ELF-1 (cell line): ENCODE results near the gene CDR2.

Experiments
- DNase-seq: peaks from one replicate; pipeline ENCODE4 v3.0.0-alpha.2; 2016; ENCODE audit warnings: low read depth, low spot score

CDR2 gene

DNA sequence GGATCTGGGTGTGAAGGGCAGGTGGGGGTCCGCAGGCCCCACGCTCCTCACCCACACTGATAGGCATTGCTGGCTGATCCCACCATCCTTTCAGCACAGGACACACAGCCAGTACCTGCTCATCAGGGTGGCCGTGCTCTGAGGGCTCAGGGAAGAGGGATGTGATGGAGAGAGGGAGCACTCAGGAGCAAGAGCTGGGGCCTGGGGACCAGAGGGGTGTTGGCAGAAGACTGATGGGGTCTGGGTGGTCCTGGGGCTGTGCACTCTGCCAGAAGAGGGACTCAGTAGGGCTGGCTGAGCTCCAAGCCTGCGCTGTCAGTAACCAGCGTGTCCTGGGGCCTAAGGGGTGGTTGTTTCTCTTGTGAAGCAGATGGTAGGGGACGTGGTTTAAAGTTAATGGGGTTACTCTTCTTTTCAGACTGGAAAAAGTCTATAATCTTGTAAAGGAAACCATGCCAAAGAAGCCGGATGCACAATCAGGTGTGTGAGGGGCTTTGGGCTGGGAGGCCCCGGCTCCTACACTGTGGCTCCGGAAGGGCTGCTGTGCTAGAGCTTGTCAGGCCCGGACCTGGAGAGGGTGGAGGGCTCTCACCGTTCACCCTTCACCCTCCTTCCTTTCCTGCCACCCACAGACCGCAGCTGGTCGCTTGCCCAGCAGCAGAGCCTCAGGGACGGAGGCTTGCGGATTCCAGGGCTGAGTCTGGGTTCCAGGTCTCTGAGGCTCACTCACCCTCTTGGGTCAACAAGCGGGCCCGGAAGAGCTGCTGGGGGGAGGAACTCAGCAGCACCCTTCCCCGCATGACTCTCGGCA is 49.4 kb downstream of the CDR2 start:
- DNase-seq = no peak

DNA sequence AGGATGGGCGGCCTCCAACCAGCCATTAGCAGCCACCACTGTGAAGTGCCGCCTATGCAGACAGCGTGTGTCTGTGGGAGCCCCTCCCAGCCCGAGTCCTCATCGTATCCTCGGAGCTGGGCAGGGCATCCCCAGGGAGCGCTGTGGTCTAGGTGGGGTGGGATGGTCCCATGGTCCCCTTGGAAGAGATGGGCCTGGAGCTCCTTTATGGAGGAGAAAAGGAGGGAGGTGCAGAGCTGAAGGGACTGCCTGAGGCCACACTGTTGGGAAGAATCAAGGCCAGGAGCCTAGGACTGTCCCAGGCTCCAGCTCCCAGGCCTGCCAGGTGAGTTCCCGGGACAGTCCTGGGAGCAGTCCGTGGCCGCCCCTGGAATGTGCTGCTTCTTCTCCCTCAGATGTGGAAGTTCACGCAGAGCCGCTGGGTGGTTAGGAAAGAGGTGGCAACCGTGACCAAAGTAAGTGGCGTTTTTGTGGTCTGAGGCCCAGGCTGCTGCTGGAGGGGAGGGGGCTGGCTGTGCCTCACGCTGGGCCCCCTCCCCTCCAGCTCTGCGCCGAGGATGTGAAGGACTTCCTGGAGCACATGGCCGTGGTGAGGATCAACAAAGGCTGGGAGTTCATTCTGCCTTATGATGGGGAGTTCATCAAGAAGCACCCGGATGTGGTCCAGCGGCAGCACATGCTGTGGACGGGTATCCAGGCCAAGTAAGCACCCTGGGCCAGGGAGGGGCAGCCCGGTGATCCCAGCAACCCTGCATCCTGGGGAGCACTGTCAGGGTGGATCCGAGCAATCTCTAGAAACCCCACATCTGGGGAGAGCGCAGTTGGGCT is 50.2 kb downstream of the CDR2 start:
- DNase-seq = no peak

DNA sequence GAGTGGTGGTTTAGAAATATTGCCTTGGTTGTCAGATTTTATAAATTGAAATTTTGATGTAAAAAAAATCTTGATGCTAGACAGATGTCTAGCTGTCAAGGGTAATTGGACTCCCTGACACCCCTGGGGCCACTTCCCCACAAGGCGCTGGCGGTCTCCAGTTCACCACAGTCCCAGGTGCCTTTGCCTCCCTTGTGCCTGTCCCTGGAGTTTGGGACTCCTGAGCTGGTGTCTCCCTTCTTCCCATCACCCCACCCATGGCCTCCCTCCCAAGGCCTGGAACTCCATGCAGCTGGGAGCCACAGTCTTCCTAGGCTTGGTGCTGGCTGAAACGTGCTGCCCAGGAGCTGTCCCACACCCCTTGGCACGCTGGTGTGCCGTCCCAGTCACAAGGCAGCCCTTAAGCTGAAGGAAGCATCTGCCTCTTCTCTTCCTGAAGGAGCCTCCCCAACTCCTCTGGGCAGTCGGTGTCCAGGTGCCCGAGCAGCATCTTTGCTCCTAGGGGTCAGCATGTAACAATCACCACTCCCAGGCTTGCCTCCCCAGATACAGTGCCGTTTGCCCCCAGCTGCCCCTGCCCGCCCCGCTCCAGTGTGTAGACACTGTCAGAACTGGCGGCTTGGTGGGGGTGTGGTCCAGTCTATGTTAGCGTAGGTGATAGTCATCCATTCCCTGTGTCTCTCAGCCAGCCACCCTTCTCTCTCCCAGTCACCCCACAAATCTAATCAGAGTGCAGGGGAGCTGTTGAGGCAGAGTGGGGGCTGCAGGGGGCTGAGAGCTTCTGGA is 51.1 kb downstream of the CDR2 start:
- DNase-seq = no peak

DNA sequence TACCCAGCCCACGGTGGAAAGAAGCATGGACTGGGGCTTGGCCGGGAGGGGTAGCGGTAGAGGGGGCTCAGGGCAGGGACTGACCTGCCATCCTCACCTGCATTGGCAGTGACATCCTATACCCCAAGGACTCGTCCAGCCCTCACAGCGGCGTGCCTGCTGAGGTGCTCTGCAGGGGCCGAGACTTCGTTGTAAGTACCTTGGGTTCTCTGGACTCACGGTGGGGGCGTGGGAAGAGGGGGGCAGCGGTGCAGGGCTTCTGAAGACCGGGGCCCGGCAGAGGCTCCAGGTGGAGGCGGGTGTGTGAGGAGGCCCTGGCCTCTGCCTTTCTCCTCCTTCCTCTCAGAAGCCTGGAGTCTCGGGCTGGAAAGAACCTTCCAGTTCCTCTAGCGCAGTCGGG is 51.7 kb downstream of the CDR2 start:
- DNase-seq = no peak

DNA sequence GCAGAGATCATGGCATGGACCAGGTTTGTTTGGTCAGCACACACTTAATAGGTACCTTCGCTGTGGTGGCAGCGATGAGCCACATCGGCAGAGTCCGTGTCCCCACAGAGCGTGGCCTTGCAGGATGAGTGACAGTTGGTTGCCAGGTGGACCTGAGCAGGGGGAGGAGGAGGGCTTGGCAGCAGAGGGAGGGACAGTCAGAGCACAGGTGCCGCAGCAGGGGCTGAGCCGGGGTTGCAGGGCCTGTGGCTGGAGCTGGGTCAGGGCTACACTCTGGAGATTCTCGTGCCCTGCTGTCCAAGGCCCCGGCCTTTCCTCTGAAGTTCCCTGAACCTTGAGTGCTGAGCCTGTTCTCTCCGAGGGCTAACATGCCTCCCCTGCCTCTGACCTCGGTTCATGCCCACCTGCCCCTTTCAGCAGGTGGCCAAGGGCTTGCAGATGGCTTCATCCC is 52.4 kb downstream of the CDR2 start:
- DNase-seq = no peak

DNA sequence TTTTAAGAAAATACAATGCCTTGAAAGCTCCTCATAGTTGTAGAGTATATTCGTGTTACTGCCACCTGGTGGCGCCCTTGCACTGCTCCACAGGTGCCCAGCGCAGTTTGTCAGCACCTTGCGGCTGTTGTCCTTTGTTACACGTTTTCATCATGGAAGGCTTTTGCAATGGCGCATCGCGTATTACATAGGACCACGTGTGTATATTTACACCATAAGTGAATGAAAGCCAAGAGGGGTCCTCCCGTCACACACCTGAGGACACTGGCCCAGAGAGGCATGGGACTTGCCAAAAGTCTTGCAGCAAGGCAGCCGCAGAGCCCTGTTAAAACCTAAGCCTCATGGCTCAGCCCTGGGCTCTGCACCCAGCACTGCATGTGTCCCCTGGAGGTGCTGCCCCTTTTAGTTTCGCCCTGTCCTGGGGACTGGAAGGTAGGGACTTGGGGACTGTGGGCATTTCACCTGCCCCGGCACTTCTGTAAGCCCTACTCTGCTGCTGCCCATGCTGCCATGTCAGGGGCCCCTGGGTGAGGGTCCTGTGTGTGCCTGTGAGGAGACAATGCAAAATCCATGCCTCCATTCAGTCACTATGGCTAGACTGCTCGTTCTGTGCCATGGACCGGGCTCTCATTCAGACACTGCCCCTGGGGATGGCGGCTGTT is 52.9 kb downstream of the CDR2 start:
- DNase-seq = peak; percentile 53

DNA sequence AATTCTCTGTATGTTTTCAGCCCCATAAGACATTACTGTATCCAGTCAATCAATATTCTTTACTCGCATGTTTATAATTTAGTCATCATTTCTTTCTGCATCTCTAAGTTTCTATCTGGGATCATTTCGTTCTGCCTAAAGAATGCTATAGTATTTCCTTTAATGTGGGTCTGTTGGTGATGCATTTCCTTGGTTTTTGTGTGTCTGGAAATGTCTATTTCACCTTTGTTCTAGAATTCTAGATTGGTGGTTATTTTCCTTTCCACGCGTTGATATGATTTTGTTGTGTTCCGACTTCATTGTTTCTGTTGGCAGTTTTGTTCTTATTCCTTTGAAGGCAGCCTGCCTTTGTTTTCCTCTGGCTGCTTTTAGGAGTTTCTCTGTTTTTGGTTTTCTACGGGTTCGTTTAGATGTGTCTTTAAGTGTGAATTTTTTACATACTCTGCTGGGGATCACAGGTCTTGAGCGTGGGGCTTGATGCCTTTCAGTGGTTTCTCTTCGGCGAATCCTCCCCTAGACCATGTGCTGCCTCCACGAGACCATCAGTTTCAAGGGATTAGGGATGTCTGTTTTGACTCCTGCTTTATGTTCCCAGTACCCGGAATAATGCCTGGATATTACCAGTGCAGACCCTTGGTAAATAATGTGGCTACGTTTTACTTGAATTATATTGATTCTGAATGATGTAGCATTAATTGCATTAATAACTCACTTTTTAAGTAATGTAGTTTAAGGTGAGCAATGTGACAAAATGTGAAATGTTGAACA is 53.7 kb downstream of the CDR2 start:
- DNase-seq = no peak

DNA sequence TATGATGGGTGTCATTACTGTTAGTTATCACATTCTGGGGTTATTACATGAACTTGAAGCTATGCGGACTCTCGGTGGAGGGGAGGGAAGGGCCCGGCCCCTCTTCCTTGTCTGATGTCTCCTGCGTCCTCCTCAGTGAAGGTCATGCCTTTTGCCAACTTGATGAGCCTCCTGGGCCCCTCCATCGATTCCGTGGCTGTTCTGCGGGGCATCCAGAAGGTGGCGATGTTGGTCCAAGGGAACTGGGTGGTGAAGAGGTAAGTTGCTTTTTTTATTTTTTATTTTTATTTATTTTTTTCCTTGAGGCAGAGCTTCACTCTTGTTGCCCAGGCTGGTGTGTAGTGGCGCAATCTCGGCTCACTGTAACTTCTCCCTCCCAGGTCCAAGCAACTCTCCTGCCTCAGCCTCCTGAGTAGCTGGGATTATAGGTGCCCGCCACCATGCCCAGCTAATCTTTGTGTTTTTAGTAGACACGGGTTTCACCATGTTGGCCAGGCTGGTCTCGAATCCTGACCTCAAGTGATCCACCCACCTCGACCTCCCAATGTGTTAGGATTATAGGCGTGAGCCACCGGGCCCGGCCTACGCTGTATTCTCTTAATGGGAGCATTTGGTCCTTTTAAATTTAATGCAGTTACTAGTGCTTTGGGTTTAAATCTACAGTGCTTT is 55.6 kb downstream of the CDR2 start:
- DNase-seq = peak; percentile 62

DNA sequence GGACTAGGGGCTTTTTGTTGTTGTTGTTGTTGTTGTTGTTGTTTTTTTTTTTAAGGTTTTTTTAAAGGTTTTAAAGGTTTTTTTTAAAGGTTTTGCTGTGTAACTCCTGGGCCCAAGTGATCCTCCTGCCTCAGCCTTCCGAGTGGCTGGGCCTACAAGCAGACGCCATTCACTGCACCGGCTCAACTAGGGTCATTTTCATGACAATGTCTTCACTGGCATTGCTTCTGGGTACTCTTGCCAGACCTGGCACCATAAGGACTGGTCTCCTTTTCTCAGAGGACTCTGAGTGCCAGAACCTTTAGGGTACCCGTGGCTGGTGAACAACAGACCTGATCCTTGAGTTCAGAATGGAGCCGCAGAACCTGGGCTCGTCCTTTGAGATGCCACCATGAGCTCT is 56.8 kb downstream of the CDR2 start:
- no peak for DNase-seq

DNA sequence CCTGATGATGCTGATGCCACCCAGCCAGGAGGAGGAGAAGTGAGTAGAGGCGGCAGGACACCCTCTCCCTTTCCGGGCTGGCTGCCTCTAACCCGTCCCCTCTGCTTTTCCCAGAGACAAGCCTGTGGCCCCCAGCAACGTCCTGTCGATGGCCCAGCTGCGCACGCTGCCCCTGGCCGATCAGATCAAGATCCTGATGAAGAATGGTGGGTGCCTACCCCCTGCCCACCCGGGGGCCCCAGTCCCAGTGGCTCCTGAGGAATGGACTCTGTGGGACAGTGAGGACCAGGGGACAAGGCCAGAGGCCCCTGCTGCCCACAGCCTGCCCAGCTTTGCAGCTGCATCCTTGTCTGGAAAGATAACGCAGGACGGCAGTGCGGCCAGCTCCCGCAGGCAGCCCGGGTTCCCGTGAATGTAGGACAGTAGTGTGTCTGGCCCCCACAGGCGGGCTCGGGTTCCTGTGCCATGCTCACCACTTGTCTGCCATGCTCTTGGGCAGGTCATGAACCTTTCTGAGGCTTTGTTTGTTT is 57.4 kb downstream of the CDR2 start:
- no peak for DNase-seq

DNA sequence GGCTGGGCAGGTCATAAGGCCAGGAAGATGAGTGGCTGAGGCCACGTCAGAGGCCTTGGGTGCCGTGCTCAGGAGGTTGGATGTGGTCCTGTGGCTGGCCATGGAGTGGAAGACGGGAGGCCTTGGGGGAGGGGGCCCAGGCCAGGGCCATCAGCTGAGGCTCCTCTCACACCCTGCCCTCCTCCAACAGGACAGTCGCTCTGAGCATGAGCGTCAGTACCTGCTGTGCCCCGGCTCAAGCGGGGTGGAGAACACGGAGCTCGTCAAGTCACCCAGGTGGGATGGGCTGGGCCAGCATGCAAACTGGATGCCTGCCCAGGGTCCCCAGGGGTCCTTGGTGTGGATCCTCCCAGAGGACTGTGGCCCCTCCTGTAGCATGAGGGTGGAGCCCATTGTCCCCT is 58.0 kb downstream of the CDR2 start:
- no peak for DNase-seq

DNA sequence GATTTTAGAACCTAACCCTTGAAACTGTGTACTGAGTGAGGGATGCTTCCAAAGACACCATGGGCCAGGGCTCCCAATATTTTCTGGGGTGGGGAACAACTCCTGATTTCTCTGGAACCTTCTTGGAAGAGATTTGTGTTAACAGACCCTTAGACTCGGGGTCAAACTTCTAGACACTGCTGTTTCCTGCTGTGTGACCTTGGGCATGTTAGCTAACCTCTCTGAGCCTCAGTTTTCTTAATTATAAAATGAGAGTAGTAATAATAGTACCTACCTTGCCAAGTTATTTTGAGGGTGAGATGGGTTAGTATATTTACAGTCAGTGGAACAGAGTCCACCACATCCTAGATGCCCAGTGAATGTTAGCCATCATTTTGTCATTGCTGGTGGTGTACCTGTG is 58.4 kb downstream of the CDR2 start:
- DNase-seq = no peak

DNA sequence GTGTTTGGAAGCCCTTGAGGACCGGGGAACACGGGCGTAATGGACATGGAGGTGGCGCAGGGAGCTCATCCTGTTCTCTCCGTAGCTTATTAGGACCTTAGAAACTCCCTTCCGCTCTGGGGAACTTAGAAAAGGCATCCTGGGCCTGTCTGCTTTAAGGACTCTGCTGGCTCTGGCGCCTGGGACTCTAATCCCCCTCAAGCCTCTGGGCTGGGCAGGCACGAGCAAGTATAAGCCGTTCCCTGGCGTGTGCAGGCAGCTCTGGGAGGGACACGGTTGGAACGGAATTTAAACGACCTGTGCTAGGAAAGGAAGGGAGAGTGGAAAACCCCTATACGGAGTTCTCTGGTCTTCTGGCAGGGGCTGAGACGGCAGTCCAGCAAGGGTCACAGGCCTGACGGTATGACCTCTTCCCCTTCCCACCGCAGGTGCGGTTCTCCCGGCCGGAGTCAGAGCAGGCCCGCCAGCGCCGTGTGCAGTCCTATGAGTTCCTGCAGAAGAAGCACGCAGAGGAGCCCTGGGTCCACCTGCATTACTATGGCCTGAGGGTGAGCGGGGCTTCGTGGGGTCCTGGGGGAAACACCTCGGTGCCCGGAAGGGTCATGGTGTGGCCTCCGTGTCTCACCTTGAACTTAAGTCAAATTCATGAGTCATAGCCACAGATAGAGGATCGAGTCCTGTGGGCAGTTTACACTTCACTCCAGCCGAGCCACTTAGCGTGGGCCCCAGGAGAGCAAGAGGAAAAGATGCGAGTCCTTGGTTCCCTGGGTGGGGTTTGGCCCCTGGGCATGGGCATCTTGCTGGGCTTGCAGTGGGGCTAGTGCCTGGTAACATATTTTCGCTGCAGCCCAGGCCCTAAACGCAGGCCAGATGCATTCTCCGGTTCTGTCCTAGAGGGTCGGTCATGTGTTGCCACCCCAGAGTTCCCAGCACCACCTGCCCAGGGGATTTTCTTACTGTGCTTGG is 59.5 kb downstream of the CDR2 start:
- peak; percentile 42 for DNase-seq

DNA sequence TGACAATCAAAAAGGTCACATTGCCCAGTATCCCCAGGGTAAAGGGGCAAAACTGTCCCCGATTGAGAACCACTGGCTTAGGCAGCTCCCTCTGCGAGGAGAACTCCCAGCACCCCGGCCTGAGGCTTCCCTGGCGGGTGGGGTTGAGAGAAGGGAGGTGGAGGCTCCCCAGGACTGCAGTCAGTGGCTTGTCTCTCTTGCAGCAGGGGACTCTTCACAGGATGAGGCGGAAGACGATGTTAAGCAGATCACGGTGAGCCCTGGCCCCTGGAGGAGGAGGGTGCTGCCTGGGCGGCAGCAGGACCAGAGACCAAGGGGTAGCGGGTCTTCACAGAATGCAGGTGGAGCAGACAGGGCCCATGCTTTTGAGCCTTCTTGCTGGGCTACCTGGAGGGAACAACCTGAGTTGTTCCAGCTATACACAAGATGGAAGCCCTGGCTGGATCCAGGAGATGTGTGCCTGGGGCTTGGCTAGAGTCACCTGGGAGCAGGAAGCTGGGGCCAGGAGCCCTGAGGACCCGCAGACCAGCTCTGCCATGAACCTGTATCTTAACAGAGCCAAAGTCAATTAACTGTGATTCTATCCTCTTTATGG is 60.4 kb downstream of the CDR2 start:
- DNase-seq = no peak

DNA sequence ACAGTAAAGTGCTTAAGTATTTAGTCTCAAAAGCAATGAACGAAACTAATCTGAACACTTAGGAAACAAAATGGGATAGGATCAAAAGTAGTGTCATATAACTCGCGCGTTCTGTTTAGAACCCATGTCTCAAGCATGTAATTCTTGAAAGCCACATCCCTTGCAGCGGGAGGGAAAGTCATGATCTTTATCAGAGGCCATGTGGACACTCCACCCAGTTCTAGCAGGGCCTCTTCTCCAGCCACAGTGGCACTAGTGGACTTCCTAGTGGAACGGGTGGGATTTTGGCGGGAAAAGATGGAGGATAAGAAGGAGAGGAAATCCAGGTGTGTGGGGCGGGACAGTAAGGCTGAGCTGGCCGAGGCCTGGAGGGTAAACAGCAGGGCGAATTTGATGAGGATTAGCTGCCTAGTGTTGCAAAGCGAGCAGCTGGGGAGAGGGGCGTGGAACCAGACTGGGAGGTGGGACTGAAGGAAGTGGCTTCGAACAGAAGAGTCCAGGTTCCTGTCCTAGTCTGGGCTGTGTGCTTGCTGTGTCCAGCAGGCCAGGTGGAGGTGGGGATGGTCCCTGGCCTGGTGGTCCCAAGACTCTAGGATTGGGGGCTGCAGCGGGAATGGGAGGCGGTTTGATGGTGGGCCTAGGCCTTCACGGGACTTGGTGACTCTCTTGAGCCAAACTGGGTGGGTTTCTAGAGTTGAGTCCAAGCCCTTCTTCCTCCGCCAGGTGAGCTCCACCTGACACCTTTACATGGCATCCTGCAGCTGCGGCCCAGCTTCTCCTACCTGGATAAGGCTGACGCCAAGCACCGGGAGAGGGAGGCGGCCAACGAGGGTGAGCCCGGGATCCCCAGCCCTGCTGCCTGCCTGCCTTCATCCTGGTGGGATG is 61.3 kb downstream of the CDR2 start:
- DNase-seq = peak; percentile 16

DNA sequence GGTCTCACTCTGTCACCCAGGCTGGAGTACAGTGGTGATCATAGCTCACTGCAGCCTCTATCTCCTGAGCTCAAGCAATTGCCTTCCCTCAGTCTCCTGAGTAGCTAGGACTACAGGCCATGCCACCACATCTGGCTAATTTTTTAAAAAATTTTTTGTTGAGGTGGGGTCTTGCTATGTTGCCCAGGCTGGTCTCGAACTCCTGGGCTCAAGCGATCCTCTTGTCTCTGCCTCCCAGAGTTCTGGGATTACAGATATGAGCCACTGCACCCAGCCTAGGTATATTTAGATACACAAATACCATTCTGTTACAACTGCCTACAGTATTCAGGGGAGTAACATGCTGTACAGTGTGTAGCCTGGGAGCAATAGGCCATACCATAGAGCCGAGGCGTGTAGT is 62.9 kb downstream of the CDR2 start:
- DNase-seq = no peak

DNA sequence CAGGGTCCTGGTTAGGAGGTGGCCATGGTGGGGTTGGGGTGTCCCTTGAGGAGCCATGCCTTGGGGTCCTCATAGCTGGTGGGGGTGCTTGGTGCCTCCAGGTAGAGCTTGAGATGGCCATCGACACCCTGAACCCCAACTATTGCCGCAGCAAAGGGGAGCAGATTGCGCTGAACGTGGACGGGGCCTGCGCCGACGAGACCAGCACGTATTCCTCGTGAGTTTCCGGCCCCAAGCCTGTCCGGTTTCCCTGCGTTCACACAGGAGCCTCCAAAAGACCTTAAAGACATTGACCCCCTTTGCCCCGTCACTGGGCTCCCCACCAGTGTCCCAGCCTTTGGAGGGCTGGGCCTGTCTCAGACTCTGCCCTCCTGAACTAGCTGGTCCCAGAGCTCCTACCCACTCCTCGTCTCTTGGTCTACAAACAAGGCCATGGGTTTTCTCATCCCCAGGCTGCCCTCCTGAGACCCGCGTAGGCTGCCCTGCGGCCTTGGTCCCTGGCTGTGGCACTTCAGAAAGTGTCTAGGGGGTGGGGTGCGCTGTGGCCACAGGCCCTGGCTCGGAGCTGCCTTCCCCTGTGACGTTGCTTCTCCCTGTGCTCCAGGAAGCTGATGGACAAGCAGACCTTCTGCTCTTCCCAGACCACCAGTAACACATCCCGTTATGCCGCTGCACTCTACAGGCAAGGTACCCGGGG is 65.4 kb downstream of the CDR2 start:
- no peak for DNase-seq
